H1 (cell line): ENCODE data around the gene CAMTA1. TPM values are rescaled to one million over a fixed set of nuclear protein-coding genes. Genes with fewer than 3 reads are reported as not detected.

Experiments used
- CTCF ChIA-PET: fragments of 300-600 bp; sonication (Branson Sonifier 250); formaldehyde crosslinking; loops from one replicate; lab custom pipeline; 2021; ENCODE audit not compliant: partially characterized antibody; lab: Charles Lee
- POLR2A ChIA-PET: fragments of 300-600 bp; sonication (Branson Sonifier 250); formaldehyde crosslinking; loops from one replicate; lab custom pipeline; 2021; ENCODE audit warnings: inconsistent platforms; ENCODE audit not compliant: partially characterized antibody; lab: Charles Lee
- DNase-seq, 2 experiments: peaks; one replicate each; pipeline versions ENCODE4 v3.0.0 to v3.0.0-alpha.2; 2010 to 2022; ENCODE audit warnings: low spot score in 2 of 2, low read depth in 1 of 2, mixed read lengths in 1 of 2
- FAIRE-seq: peaks from 2 replicates; lab custom pipeline; 2011; peaks lifted over from hg19 to GRCh38; lab: Jason Lieb, UNC
- H2AFZ ChIP-seq: 2 replicates; pipeline ENCODE4 v1.8.1; 2012; ENCODE audit warnings: low read length, inconsistent platforms
- H2AK5ac ChIP-seq: 2 replicates; pipeline ENCODE4 v1.6.1; 2013; ENCODE audit warnings: low read depth, low read length
- H2BK120ac ChIP-seq: replicated peaks from 2 replicates; pipeline ENCODE3; 2013; ENCODE audit warnings: low read depth, low read length, inconsistent platforms
- H2BK12ac ChIP-seq: 2 replicates; pipeline ENCODE4 v1.6.1; 2013; ENCODE audit warnings: low read depth, low read length
- H2BK15ac ChIP-seq: 2 replicates; pipeline ENCODE4 v1.6.1; 2013; ENCODE audit warnings: low read length
- H2BK20ac ChIP-seq: 2 replicates; pipeline ENCODE4 v1.6.1; 2013; ENCODE audit warnings: low read length
- H2BK5ac ChIP-seq: 2 replicates; pipeline ENCODE4 v1.6.1; 2013; ENCODE audit warnings: low read depth, low read length
- H3K14ac ChIP-seq: 2 replicates; pipeline ENCODE4 v1.6.1; 2013; ENCODE audit warnings: inconsistent platforms; ENCODE audit not compliant: insufficient read length
- H3K18ac ChIP-seq: 2 replicates; pipeline ENCODE4 v1.6.1; 2013; ENCODE audit warnings: low read length; ENCODE audit errors: extremely low read depth
- H3K23ac ChIP-seq: 2 replicates; pipeline ENCODE4 v1.6.1; 2013; ENCODE audit warnings: inconsistent platforms; ENCODE audit not compliant: insufficient read length
- H3K23me2 ChIP-seq: 2 replicates; pipeline ENCODE4 v1.6.1; 2013; ENCODE audit warnings: low read depth, low read length
- H3K27ac ChIP-seq: 2 replicates; pipeline ENCODE4 v1.6.1; 2011; ENCODE audit warnings: low read depth, low read length, inconsistent platforms
- H3K27me3 ChIP-seq, 4 experiments: replicated peaks in 1 of 4; 1 replicate in 1 of 4; 2 replicates in 3 of 4; pipeline versions ENCODE4 v1.6.1 to v1.8.1; 2011 to 2013; ENCODE audit warnings: low read length in 3 of 4, mild to moderate bottlenecking in 3 of 4, inconsistent platforms in 2 of 4, mixed read lengths in 2 of 4, moderate library complexity in 1 of 4; ENCODE audit not compliant: control insufficient read depth in 3 of 4, insufficient read depth in 3 of 4; ENCODE audit errors: extremely low read depth in 1 of 4
- H3K36me3 ChIP-seq, 4 experiments: 2 replicates each; pipeline versions ENCODE4 v1.6.1 to v1.8.1; 2011 to 2013; ENCODE audit warnings: mild to moderate bottlenecking in 4 of 4, low read length in 3 of 4, moderate library complexity in 2 of 4, control low read depth in 1 of 4, inconsistent platforms in 1 of 4; ENCODE audit not compliant: insufficient read depth in 4 of 4, control insufficient read depth in 2 of 4
- H3K4ac ChIP-seq: replicated peaks from 2 replicates; pipeline ENCODE3; 2013; ENCODE audit warnings: low read length, low read depth, mixed read lengths, inconsistent platforms; ENCODE audit not compliant: insufficient read length
- H3K4me1 ChIP-seq, 4 experiments: replicated peaks in 1 of 4; 1 replicate in 1 of 4; 2 replicates in 3 of 4; pipeline versions ENCODE4 v1.6.1 to v1.8.1; 2011 to 2013; ENCODE audit warnings: low read length in 3 of 4, inconsistent platforms in 2 of 4, mixed read lengths in 1 of 4; ENCODE audit not compliant: insufficient read depth in 4 of 4, control insufficient read depth in 3 of 4
- H3K4me2 ChIP-seq, 2 experiments: 2 replicates each; pipeline versions ENCODE4 v1.6.1 to v1.8.1; 2011 to 2013; ENCODE audit warnings: low read depth in 2 of 2, low read length in 2 of 2, control low read depth in 1 of 2, inconsistent platforms in 1 of 2, mild to moderate bottlenecking in 1 of 2; ENCODE audit not compliant: insufficient read depth in 1 of 2
- H3K4me3 ChIP-seq, 4 experiments: fragments of 200-600, 300-600 bp in 1 of 4; sonication (generic), shearing (Covaris generic), sonication (Bioruptor Twin) in 1 of 4; 2 replicates each; pipeline versions ENCODE4 v1.5.1 to v1.8.1; 2011 to 2016; ENCODE audit warnings: low read length in 4 of 4, low read depth in 3 of 4, control low read depth in 2 of 4, inconsistent platforms in 2 of 4, mild to moderate bottlenecking in 2 of 4, mixed read lengths in 1 of 4, moderate library complexity in 1 of 4; ENCODE audit not compliant: insufficient read depth in 2 of 4; ENCODE audit errors: extremely low read depth in 1 of 4
- H3K56ac ChIP-seq: replicated peaks from 2 replicates; pipeline ENCODE3; 2013; ENCODE audit warnings: low read depth, mild to moderate bottlenecking, mixed read lengths, low read length, inconsistent platforms; ENCODE audit not compliant: insufficient read length
- H3K79me1 ChIP-seq: 2 replicates; pipeline ENCODE4 v1.6.1; 2013; ENCODE audit warnings: low read depth, low read length, control low read depth
- H3K79me2 ChIP-seq, 2 experiments: 2 replicates each; pipeline versions ENCODE4 v1.6.1 to v1.8.1; 2012 to 2013; ENCODE audit warnings: low read length in 2 of 2, mild to moderate bottlenecking in 2 of 2, inconsistent platforms in 1 of 2; ENCODE audit not compliant: insufficient read depth in 2 of 2, control insufficient read depth in 1 of 2
- H3K9ac ChIP-seq, 4 experiments: replicated peaks in 1 of 4; 1 replicate in 1 of 4; 2 replicates in 3 of 4; pipeline versions ENCODE4 v1.6.1 to v1.8.1; 2011 to 2013; ENCODE audit warnings: low read depth in 3 of 4, low read length in 3 of 4, control low read depth in 2 of 4, mild to moderate bottlenecking in 2 of 4, moderate library complexity in 2 of 4, inconsistent platforms in 1 of 4; ENCODE audit errors: extremely low read depth in 1 of 4
- H3K9me3 ChIP-seq, 2 experiments: 2 replicates each; pipeline versions ENCODE4 v1.6.1 to v1.8.1; 2012 to 2013; ENCODE audit warnings: mild to moderate bottlenecking in 2 of 2, moderate library complexity in 2 of 2, control low read depth in 1 of 2, inconsistent platforms in 1 of 2, low read depth in 1 of 2, low read length in 1 of 2, mixed read lengths in 1 of 2; ENCODE audit not compliant: insufficient read depth in 2 of 2
- H4K20me1 ChIP-seq, 2 experiments: replicated peaks in 1 of 2; 2 replicates each; pipeline versions ENCODE3 to v1.8.1; 2011 to 2013; ENCODE audit warnings: inconsistent platforms in 2 of 2, low read length in 2 of 2, mild to moderate bottlenecking in 1 of 2; ENCODE audit not compliant: insufficient read depth in 2 of 2, control insufficient read depth in 1 of 2
- H4K5ac ChIP-seq: 2 replicates; pipeline ENCODE4 v1.6.1; 2013; ENCODE audit warnings: low read length, low read depth, mixed read lengths, inconsistent platforms; ENCODE audit not compliant: insufficient read length
- H4K8ac ChIP-seq: 2 replicates; pipeline ENCODE4 v1.8.0; 2013; ENCODE audit warnings: mild to moderate bottlenecking, moderate library complexity, low read length, inconsistent platforms; ENCODE audit not compliant: insufficient read depth; ENCODE audit errors: extremely low read depth
- H4K91ac ChIP-seq: replicated peaks from 2 replicates; pipeline ENCODE3; 2013; ENCODE audit warnings: low read length, mixed read lengths, inconsistent platforms; ENCODE audit not compliant: insufficient read length
- ASH2L ChIP-seq: fragments of 200-600, 300-600 bp; sonication (generic); IDR thresholded peaks from one replicate; pipeline ENCODE4 v1.7.1; 2017; ENCODE audit warnings: low read length
- NANOG ChIP-seq: IDR thresholded peaks from 2 replicates; pipeline ENCODE4 v1.6.1; 2011; ENCODE audit warnings: low read length, low read depth, mild to moderate bottlenecking, inconsistent platforms; ENCODE audit not compliant: insufficient read depth, poor library complexity, severe bottlenecking
- POLR2A ChIP-seq, 2 experiments: IDR thresholded peaks; 1 replicate in 1 of 2; 2 replicates in 1 of 2; pipeline ENCODE4 v1.6.1; 2011; ENCODE audit warnings: low read depth in 2 of 2, low read length in 2 of 2, mild to moderate bottlenecking in 2 of 2; ENCODE audit errors: control extremely low read depth in 1 of 2
- RAD21 ChIP-seq, 2 experiments: IDR thresholded peaks in 1 of 2; conservative IDR thresholded peaks in 1 of 2; 2 replicates each; pipeline ENCODE4 v1.6.1; 2011; ENCODE audit warnings: low read depth in 2 of 2, low read length in 2 of 2, improper control_type of control experiment in 1 of 2, inconsistent platforms in 1 of 2, mild to moderate bottlenecking in 1 of 2, moderate library complexity in 1 of 2
- SP1 ChIP-seq: IDR thresholded peaks from 2 replicates; pipeline ENCODE4 v1.6.1; 2011; ENCODE audit warnings: low read depth, low read length
- WGBS, 2 experiments: shearing (Covaris generic) in 1 of 2; methylation state at CpG; one replicate each; pipeline versions ENCODE4 v1.1.6 to v1.1.7; 2013 to 2015; ENCODE audit warnings: low lambda C conversion rate in 2 of 2, mixed read lengths in 2 of 2, inconsistent platforms in 1 of 2, low coverage in 1 of 2, missing lambda C conversion rate in 1 of 2; ENCODE audit not compliant: insufficient replicate concordance in 2 of 2, insufficient coverage in 1 of 2, insufficient read length in 1 of 2; ENCODE audit errors: extremely low coverage in 1 of 2, missing lambda C conversion rate in 1 of 2; 5-methylcytosine and 5-hydroxymethylcytosine counted together
- polyA plus RNA-seq, 7 experiments: library from polyadenylated mRNA; depleted of rRNA in 3 of 7; stranded (reverse) in 5 of 7; unstranded in 2 of 7; fragments of >200 nt in 5 of 7; fragments of 200-250 nt in 2 of 7; gene quantifications; 1 replicate in 5 of 7; 2 replicates in 1 of 7; 4 replicates in 1 of 7; pipeline versions ENCODE4 v1.2.1 to v1.2.3, GENCODE V29; 2011 to 2013; ENCODE audit warnings: missing spikeins in 2 of 7, mixed read lengths in 2 of 7
- total RNA-seq: library from RNA; stranded (reverse); fragmentation: NEBNext Ultra II Directional; extraction: Animal tissue kit (Norgen Biotek cat#: 25700); gene quantifications from 2 replicates; pipeline ENCODE4 v1.2.1, GENCODE V29; 2021

Gene CAMTA1
- total and polyA plus RNA-seq, 2 of the 8 experiments (the other 6 are each of a cell fraction or from before 2014, with no cell fraction given), result 65.0 to 119 TPM

- Histone ChIP-seq H3K27me3 (no peaks in the 10 kb centered on the region), H3K4me1 (peaks cover 0 to 9% (median 5%) of the 10 kb centered on the region in 4 experiments; a peak in 4 of 7 replicates), H3K14ac (no peak overlapping the region), H3K23ac (no peak overlapping the region), H2BK5ac (no peak overlapping the region), H3K79me1 (no peaks in the 10 kb centered on the region), H2AFZ (no peak overlapping the region), H2AK5ac (no peak overlapping the region), H4K8ac (no peak overlapping the region), H3K18ac (no peak overlapping the region; the same call in 1 of the 2 replicates), H2BK12ac (no peak overlapping the region), H3K36me3 (no peaks in the 10 kb centered on the region; a peak in 1 of 8 replicates), H2BK20ac (0 out of 2 replicates have a peak overlapping the region, but pooled peaks have one; percentile 23), H3K27ac (no peak overlapping the region), H3K56ac (no peak overlapping the region), H3K9ac (no peak overlapping the region), H3K9me3 (peaks cover 6 to 19% of the 10 kb centered on the region in 2 experiments; a peak in 3 of 4 replicates), H3K79me2 (no peaks in the 10 kb centered on the region), H2BK120ac (no peak overlapping the region), H3K23me2 (no peaks in the 10 kb centered on the region), H2BK15ac (no peak overlapping the region), H3K4ac (no peak overlapping the region), H3K4me2 (no peak overlapping the region), H4K20me1 (no peaks in the 10 kb centered on the region), H4K91ac (no peak overlapping the region), H4K5ac (no peak overlapping the region), H3K4me3 (peak overlapping the region in 1 of 4 experiments; percentile 31; a peak in 1 of 8 replicates)
- FAIRE-seq (peak; percentile 74), DNase-seq (peak in 1 of 2 experiments; percentile 30)
- peak; percentile 35; the same call in 1 of the 2 replicates for TF ChIP-seq SP1
- no peak for TF ChIP-seq NANOG
- TF ChIP-seq ASH2L, result no peak
- TF ChIP-seq RAD21 (IDR thresholded peaks at IDR 0.05 in 1 of 2, conservative IDR thresholded peaks at IDR 0.05 in 1 of 2; ENCODE audit: low read depth in 2 of 2, low read length in 2 of 2), result no peak
- no peak for TF ChIP-seq POLR2A (IDR thresholded peaks at IDR 0.05; ENCODE audit: control extremely low read depth in 1 of 2, low read depth in 2 of 2, low read length in 2 of 2)
- 58% methylated on average over 1 of the region's 1 CpG; no CpG with 5 or more reads in 1 of the 2 experiments for WGBS, 2 experiments
- ChIA-PET POLR2A (no interaction called here), CTCF (interaction anchor here (0.9 to 1.9 kb wide), 2 partner anchors 11 to 14 kb away, joined by 3 to 6 read pairs; no protein-coding TSS in a partner anchor)
These were observed 613.7 kb downstream of the CAMTA1 start for GRCh38 chr1:7398982-7399381.
